Measurements from ENCODE around the gene TECPR2. TPM values are rescaled to one million over a fixed set of nuclear protein-coding genes. Genes with fewer than 3 reads are reported as not detected.

The TECPR2 gene
- total RNA-seq, 1 donor from 2014 or later, result 36.1 TPM

Small RNA genes lying within 50 kb of the gene (microRNA-seq; reads per million reads assigned to microRNA genes)
- not detected for gene MIR4309

Other genes with a start within 250 kb of the TECPR2 start
- 39.6 TPM for gene WDR20, start 223.0 kb upstream of the TECPR2 start, total RNA-seq
- gene MOK, start 57.8 kb upstream of the TECPR2 start, total RNA-seq, result 24.4 TPM
- 13.8 TPM for gene ZNF839, start 43.2 kb upstream of the TECPR2 start, total RNA-seq
- 28.1 TPM for gene CINP, start 51 bp upstream of the TECPR2 start, total RNA-seq
- gene ANKRD9, start 146.8 kb downstream of the TECPR2 start, total RNA-seq, result 16.0 TPM
- 19.9 TPM for gene RCOR1, start 229.7 kb downstream of the TECPR2 start, total RNA-seq